Activated CD4-positive, alpha-beta T cell treated with anti-CD3 and anti-CD28 coated beads, Interleukin-2, amount 10 ng/mL, durations not matched to agents 24 days and 14 days (primary cell): ENCODE results near the gene KMT5B. TPM values are rescaled to one million over a fixed set of nuclear protein-coding genes. Genes with fewer than 3 reads are reported as not detected.

Source experiments
- DNase-seq: peaks from one replicate; pipeline ENCODE4 v3.0.0; 2022
- H3K27ac Mint-ChIP-seq: one replicate; pipeline ENCODE4 v1.8.0; 2022; ENCODE audit warnings: mild to moderate bottlenecking, mixed read lengths
- H3K27me3 Mint-ChIP-seq: one replicate; pipeline ENCODE4 v1.8.0; 2022; ENCODE audit warnings: mixed read lengths
- H3K36me3 Mint-ChIP-seq: one replicate; pipeline ENCODE4 v1.8.0; 2022; ENCODE audit warnings: low read depth, mild to moderate bottlenecking, mixed read lengths
- H3K4me1 Mint-ChIP-seq: one replicate; pipeline ENCODE4 v1.8.0; 2021; ENCODE audit warnings: mixed read lengths
- H3K4me3 Mint-ChIP-seq: one replicate; pipeline ENCODE4 v1.8.0; 2022; ENCODE audit warnings: mild to moderate bottlenecking, moderate library complexity, mixed read lengths
- H3K9me3 Mint-ChIP-seq: one replicate; pipeline ENCODE4 v1.8.0; 2021; ENCODE audit warnings: mixed read lengths
- intact Hi-C: fragments of 100-400 bp; cut with micrococcal nuclease; formaldehyde crosslinking; loops from one replicate; pipeline ENCODE4 v1.15.1; 2023
- total RNA-seq: library from RNA; stranded (reverse); gene quantifications from 2 replicates; pipeline ENCODE4 v1.2.3, GENCODE V29; 2022

The KMT5B gene
- total RNA-seq, 1 donor from 2014 or later, result 34.7 TPM

DNA sequence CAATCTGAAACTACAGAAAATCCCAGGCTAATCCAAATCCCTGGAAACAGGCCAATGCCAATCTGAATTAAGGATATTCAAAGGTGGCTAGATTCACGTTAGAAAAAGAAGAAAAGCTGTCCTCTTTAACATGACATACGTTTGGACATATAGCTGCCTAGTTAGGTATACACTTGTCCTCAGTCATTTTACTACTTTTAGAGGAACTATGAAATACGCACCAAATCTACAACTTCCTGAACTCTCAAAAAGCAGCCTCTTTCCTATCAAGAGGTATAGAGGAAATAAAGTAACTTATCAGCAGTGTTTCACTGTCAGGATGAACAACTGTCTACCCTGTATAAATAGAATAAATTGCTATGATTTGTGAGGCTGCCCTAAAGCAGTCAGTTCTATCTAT lies 24.0 kb downstream of the KMT5B start:
- H3K4me1 Mint-ChIP-seq, result peaks cover 9% of the 10 kb centered on the region
- H3K9me3 Mint-ChIP-seq, result no peaks in the 10 kb centered on the region
- intact Hi-C loops, result no loop called here
- H3K27ac Mint-ChIP-seq, result no peak overlapping the region
- peaks cover 17% of the 10 kb centered on the region for H3K36me3 Mint-ChIP-seq
- H3K4me3 Mint-ChIP-seq, result no peak overlapping the region
- no peaks in the 10 kb centered on the region for H3K27me3 Mint-ChIP-seq
- no peak for DNase-seq

DNA sequence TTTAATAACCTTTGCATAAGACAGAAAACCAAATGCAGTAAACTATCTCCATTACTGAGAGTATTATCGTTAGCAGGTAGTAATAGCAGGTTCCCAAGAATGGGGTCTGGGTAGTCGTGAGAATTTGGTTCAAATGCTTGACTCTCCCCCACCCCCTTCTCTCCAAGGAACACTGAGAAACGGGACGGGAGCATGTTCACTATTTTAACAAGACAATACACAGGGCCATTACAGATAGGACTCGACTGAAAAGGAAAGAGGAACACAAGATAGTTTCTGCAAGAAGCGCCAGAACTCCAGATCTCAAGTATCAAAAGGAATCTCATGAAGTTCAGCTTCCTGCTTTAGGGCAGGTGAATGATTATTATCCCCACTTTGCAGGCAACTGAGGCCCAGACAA lies 27.0 kb downstream of the KMT5B start:
- Mint-ChIP-seq H3K4me3 (no peak overlapping the region), H3K4me1 (no peaks in the 10 kb centered on the region), H3K27ac (no peak overlapping the region), H3K36me3 (peaks cover 22% of the 10 kb centered on the region), H3K9me3 (no peaks in the 10 kb centered on the region), H3K27me3 (no peaks in the 10 kb centered on the region)
- DNase-seq, result no peak
- intact Hi-C loops, result no loop called here

- H3K4me1 Mint-ChIP-seq, result no peaks in the 10 kb centered on the region
- intact Hi-C loops, result no loop called here
- no peak overlapping the region for H3K4me3 Mint-ChIP-seq
- H3K9me3 Mint-ChIP-seq, result no peaks in the 10 kb centered on the region
- H3K27me3 Mint-ChIP-seq, result no peaks in the 10 kb centered on the region
- H3K27ac Mint-ChIP-seq, result no peak overlapping the region
- DNase-seq, result no peak
- H3K36me3 Mint-ChIP-seq, result peaks cover 24% of the 10 kb centered on the region
These were observed 31.2 kb downstream of the KMT5B start for GRCh38 chr11:68181719-68182451.

- H3K4me3 Mint-ChIP-seq, result no peak overlapping the region
- no peaks in the 10 kb centered on the region for H3K9me3 Mint-ChIP-seq
- no peak for DNase-seq
- intact Hi-C loops, result no loop called here
- no peaks in the 10 kb centered on the region for H3K27me3 Mint-ChIP-seq
- H3K36me3 Mint-ChIP-seq, result peaks cover 27% of the 10 kb centered on the region
- H3K27ac Mint-ChIP-seq, result no peak overlapping the region
- no peaks in the 10 kb centered on the region for H3K4me1 Mint-ChIP-seq
These were observed 33.2 kb downstream of the KMT5B start for GRCh38 chr11:68179847-68180246.

GRCh38 chr11:68177877-68178276 lies 35.2 kb downstream of the KMT5B start:
- Mint-ChIP-seq H3K9me3 (no peaks in the 10 kb centered on the region), H3K36me3 (peaks cover 27% of the 10 kb centered on the region), H3K4me3 (no peak overlapping the region), H3K27me3 (no peaks in the 10 kb centered on the region), H3K4me1 (no peaks in the 10 kb centered on the region), H3K27ac (no peak overlapping the region)
- intact Hi-C loops, result no loop called here
- DNase-seq, result no peak

- Mint-ChIP-seq H3K27me3 (no peaks in the 10 kb centered on the region), H3K27ac (no peak overlapping the region), H3K9me3 (no peaks in the 10 kb centered on the region), H3K4me3 (no peak overlapping the region), H3K36me3 (peaks cover 40% of the 10 kb centered on the region), H3K4me1 (no peaks in the 10 kb centered on the region)
- no peak for DNase-seq
- intact Hi-C loops, result no loop called here
These were observed 39.2 kb downstream of the KMT5B start for GRCh38 chr11:68173926-68174325.

GRCh38 chr11:68169442-68169841 lies 43.7 kb downstream of the KMT5B start:
- no peak for DNase-seq
- peaks cover 40% of the 10 kb centered on the region for H3K36me3 Mint-ChIP-seq
- H3K4me3 Mint-ChIP-seq, result no peak overlapping the region
- intact Hi-C loops, result no loop called here
- H3K27ac Mint-ChIP-seq, result no peak overlapping the region
- H3K9me3 Mint-ChIP-seq, result no peaks in the 10 kb centered on the region
- H3K27me3 Mint-ChIP-seq, result no peaks in the 10 kb centered on the region
- H3K4me1 Mint-ChIP-seq, result no peaks in the 10 kb centered on the region

DNA sequence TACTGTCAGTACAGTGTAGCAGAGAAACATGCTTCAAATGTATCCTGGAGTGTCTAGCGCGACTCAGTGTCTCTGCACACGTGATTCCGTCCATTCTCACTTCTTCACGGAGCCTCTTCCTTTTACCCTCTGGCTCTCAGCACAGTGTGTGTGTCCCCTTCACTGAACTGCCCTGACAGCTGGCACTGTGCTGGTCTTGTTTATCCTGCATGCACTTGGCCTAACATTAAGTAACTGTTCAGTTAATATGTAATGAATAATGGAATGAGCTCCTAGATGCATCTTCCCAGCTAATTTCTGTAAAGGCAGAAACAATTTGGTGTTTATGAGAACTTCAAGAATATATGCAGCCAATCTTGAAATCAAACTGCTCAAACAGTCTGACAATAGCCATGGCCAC lies 44.4 kb downstream of the KMT5B start:
- DNase-seq, result no peak
- H3K27ac Mint-ChIP-seq, result no peak overlapping the region
- no peak overlapping the region for H3K4me3 Mint-ChIP-seq
- H3K9me3 Mint-ChIP-seq, result no peaks in the 10 kb centered on the region
- peaks cover 33% of the 10 kb centered on the region for H3K36me3 Mint-ChIP-seq
- no peaks in the 10 kb centered on the region for H3K4me1 Mint-ChIP-seq
- intact Hi-C loops, result no loop called here
- H3K27me3 Mint-ChIP-seq, result no peaks in the 10 kb centered on the region

DNA sequence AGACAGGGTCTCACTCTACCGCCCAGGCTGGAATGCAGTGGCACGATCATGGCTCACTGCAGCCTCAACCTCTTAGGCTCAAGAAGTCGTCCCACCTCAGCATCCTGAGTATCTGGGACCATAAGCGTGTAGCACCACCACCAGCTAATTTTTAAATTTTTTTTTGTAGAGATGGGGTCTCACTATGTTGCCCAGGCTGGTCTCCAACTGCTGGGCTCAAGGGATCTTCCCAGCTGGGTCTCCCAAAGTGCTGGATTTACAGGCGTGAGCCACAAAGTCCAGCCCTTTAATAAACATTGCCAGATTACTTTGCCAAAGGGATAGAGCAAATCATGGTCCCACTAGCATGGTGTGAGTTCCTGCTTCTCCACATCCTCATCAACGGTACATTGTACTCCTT lies 45.6 kb downstream of the KMT5B start:
- Mint-ChIP-seq H3K4me1 (no peaks in the 10 kb centered on the region), H3K9me3 (no peaks in the 10 kb centered on the region), H3K36me3 (peaks cover 31% of the 10 kb centered on the region), H3K4me3 (no peak overlapping the region), H3K27ac (no peak overlapping the region), H3K27me3 (no peaks in the 10 kb centered on the region)
- no peak for DNase-seq
- intact Hi-C loops, result no loop called here

- no peak for DNase-seq
- Mint-ChIP-seq H3K4me3 (no peak overlapping the region), H3K27me3 (no peaks in the 10 kb centered on the region), H3K27ac (no peak overlapping the region), H3K4me1 (no peaks in the 10 kb centered on the region), H3K36me3 (peaks cover 30% of the 10 kb centered on the region), H3K9me3 (no peaks in the 10 kb centered on the region)
- intact Hi-C loops, result no loop called here
These were observed 46.1 kb downstream of the KMT5B start for GRCh38 chr11:68166969-68167368.

- Mint-ChIP-seq H3K36me3 (peaks cover 27% of the 10 kb centered on the region), H3K4me1 (no peaks in the 10 kb centered on the region), H3K27ac (no peak overlapping the region), H3K4me3 (no peak overlapping the region), H3K27me3 (no peaks in the 10 kb centered on the region), H3K9me3 (no peaks in the 10 kb centered on the region)
- DNase-seq, result no peak
- intact Hi-C loops, result no loop called here
These were observed 47.5 kb downstream of the KMT5B start for GRCh38 chr11:68165601-68166000.

- Mint-ChIP-seq H3K27ac (no peak overlapping the region), H3K27me3 (no peaks in the 10 kb centered on the region), H3K4me1 (no peaks in the 10 kb centered on the region), H3K4me3 (no peak overlapping the region), H3K9me3 (no peaks in the 10 kb centered on the region), H3K36me3 (peaks cover 20% of the 10 kb centered on the region)
- DNase-seq, result no peak
- intact Hi-C loops, result no loop called here
These were observed 48.7 kb downstream of the KMT5B start for GRCh38 chr11:68164437-68164836.

- intact Hi-C loops, result no loop called here
These were observed 49.4 kb downstream of the KMT5B start for GRCh38 chr11:68163691-68164090.

DNA sequence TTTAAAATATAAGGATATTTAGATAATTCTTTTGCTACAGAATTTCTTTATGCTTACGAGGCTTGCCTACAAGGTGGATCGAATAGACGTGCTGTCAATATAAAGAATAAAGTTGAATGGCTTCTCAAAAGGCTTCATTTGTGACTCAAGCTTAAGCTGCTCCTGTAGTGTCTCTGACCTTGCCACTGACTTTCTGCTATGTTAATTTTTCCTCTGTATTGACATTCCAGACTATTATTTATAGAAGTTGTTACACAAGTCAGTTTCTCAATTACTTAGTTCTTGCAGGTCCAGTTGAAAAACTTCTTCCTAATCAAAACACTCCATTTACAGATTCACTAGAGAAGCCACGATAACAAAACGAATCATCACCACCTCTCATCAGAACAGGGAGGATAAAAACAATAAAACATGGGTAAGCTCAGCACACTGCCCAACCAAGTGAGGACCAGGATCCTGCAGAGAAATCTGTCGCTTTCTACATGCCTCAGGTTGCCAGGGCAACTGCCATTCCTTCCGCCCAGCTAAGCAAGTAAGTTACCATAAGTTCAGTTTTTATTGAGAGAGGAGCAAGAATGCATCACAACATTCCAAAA lies 52.9 kb downstream of the KMT5B start:
- Mint-ChIP-seq H3K27ac (no peak overlapping the region), H3K36me3 (peaks cover 18% of the 10 kb centered on the region), H3K4me1 (no peaks in the 10 kb centered on the region), H3K4me3 (no peak overlapping the region), H3K9me3 (no peaks in the 10 kb centered on the region), H3K27me3 (no peaks in the 10 kb centered on the region)
- DNase-seq, result no peak
- intact Hi-C loops, result no loop called here

More at GRCh38 chr11:68163691-68164090, 49.4 kb downstream of the KMT5B start:
- no peaks in the 10 kb centered on the region for H3K27me3 Mint-ChIP-seq
- H3K27ac Mint-ChIP-seq, result no peak overlapping the region
- H3K4me1 Mint-ChIP-seq, result no peaks in the 10 kb centered on the region
- H3K4me3 Mint-ChIP-seq, result no peak overlapping the region
- peaks cover 18% of the 10 kb centered on the region for H3K36me3 Mint-ChIP-seq
- no peaks in the 10 kb centered on the region for H3K9me3 Mint-ChIP-seq
- no peak for DNase-seq

DNA sequence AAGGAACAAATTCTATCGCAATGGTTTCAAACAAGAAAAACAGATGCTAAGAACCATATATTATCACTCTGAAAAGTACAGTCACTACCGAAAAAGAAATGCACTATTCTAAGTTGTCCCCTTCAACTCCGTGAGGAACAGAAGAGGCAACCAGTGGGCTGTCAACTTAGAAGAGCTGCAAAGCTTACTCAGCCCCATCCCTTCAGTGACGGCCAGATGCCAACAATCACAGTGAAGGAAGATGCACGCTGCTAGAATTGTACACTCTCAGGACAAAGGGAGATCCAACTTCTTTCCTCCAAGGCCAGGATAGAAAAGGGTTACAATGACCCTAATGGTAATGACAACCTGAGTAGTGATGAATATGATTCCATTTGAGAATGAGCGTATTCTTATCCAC lies 53.4 kb downstream of the KMT5B start:
- peaks cover 18% of the 10 kb centered on the region for H3K36me3 Mint-ChIP-seq
- H3K4me3 Mint-ChIP-seq, result no peak overlapping the region
- no peaks in the 10 kb centered on the region for H3K9me3 Mint-ChIP-seq
- intact Hi-C loops, result no loop called here
- no peak overlapping the region for H3K27ac Mint-ChIP-seq
- H3K27me3 Mint-ChIP-seq, result no peaks in the 10 kb centered on the region
- no peak for DNase-seq
- no peaks in the 10 kb centered on the region for H3K4me1 Mint-ChIP-seq
